Activated naive CD4-positive, alpha-beta T cell treated with anti-CD3 and anti-CD28 coated beads, Interleukin-2, amount 50 U/mL, for 72 hours (primary cell): ENCODE data around the gene TUT1. TPM values are rescaled to one million over a fixed set of nuclear protein-coding genes. Genes with fewer than 3 reads are reported as not detected.
A peak's percentile ranks its signal among the peaks of the same experiment; 100 is the strongest.
"Not testable (repeated sequence)": the region's sequence is repeated elsewhere in the genome, so short reads cannot be mapped to it uniquely, and the experiment has no call there.

Experiments used
- ATAC-seq, 2 donors: fragments of 150-1000 bp; cut with Tn5 transposase; 2 replicates each; pipeline ENCODE4 v1.10.0; 2021; ENCODE audit warnings: mild to moderate bottlenecking in 2 of 2, moderate library complexity in 2 of 2
- DNase-seq, 2 donors: peaks; one replicate each; pipeline ENCODE4 v3.0.0; 2021 to 2022; ENCODE audit warnings: low spot score in 2 of 2
- H3K27ac Mint-ChIP-seq, 2 donors: one replicate each; pipeline ENCODE4 v1.8.0; 2022; ENCODE audit warnings: mild to moderate bottlenecking in 2 of 2, mixed read lengths in 2 of 2
- H3K36me3 Mint-ChIP-seq, 2 donors: one replicate each; pipeline ENCODE4 v1.8.0; 2022; ENCODE audit warnings: mixed read lengths in 2 of 2
- H3K9me3 Mint-ChIP-seq, 2 donors: one replicate each; pipeline ENCODE4 v1.8.0; 2022; ENCODE audit warnings: mixed read lengths in 2 of 2
- total RNA-seq, 2 donors: library from RNA; stranded (reverse); gene quantifications; one replicate each; pipeline ENCODE4 v1.2.3, GENCODE V29; 2022

TUT1 gene
- total RNA-seq, 2 donors from 2014 or later = 31.8 to 34.9 TPM

- Mint-ChIP-seq H3K27ac (peak overlapping the region; percentile 93 to 99), H3K36me3 (peaks cover 62 to 73% of the 10 kb centered on the region in 2 donors)
- not testable (repeated sequence) for DNase-seq, ATAC-seq, H3K9me3 Mint-ChIP-seq
Observed at GRCh38 chr11:62571493-62571892, 19.8 kb downstream of the TUT1 start.

- H3K36me3 Mint-ChIP-seq = peaks cover 65 to 79% of the 10 kb centered on the region in 2 donors
- ATAC-seq, DNase-seq, H3K9me3 Mint-ChIP-seq: not testable (repeated sequence)
- H3K27ac Mint-ChIP-seq = peak overlapping the region; percentile 93 to 99
Observed at GRCh38 chr11:62570903-62571302, 20.4 kb downstream of the TUT1 start.

DNA sequence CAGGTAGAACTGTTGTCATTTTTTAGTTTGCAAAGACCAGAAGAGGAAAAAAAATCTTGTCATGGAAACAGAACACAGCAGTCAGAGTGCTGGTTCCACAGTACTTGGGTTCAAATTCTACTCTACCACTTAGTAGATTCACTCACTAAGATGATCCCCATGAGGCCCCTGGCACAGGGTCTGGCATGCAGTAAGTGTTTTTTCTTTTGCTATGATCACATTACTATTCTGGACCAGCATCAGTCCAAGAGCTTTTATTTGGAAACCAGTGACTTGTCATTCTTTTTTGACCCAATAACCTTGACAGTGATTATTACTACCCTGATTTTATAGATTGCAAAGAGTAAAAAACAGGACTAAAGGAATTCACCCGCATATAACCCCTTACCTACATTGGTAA lies 21.7 kb downstream of the TUT1 start:
- H3K36me3 Mint-ChIP-seq = peaks cover 56 to 87% of the 10 kb centered on the region in 2 donors
- peak overlapping the region in 1 of 2 donors; percentile 85 for H3K27ac Mint-ChIP-seq
- no peaks in the 10 kb centered on the region for H3K9me3 Mint-ChIP-seq
- no peak for DNase-seq
- ATAC-seq = no peak

GRCh38 chr11:62567018-62567633 lies 24.2 kb downstream of the TUT1 start:
- DNase-seq (no peak), ATAC-seq (peak; percentile 20 to 21)
- no peaks in the 10 kb centered on the region for H3K9me3 Mint-ChIP-seq
- H3K36me3 Mint-ChIP-seq = peaks cover 32 to 66% of the 10 kb centered on the region in 2 donors
- H3K27ac Mint-ChIP-seq = peak overlapping the region; percentile 70 to 85

- ATAC-seq (no peak), DNase-seq (no peak)
- peaks cover 29 to 64% of the 10 kb centered on the region in 2 donors for H3K36me3 Mint-ChIP-seq
- no peaks in the 10 kb centered on the region for H3K9me3 Mint-ChIP-seq
- H3K27ac Mint-ChIP-seq = peak overlapping the region; percentile 3 to 70
Observed at GRCh38 chr11:62566247-62566646, 25.1 kb downstream of the TUT1 start.

- no peak for DNase-seq
- H3K36me3 Mint-ChIP-seq = peaks cover 25 to 54% of the 10 kb centered on the region in 2 donors
- peak overlapping the region in 1 of 2 donors; percentile 86 for H3K27ac Mint-ChIP-seq
- H3K9me3 Mint-ChIP-seq = no peaks in the 10 kb centered on the region
- ATAC-seq = no peak
Observed at GRCh38 chr11:62565100-62565802, 26.1 kb downstream of the TUT1 start.

DNA sequence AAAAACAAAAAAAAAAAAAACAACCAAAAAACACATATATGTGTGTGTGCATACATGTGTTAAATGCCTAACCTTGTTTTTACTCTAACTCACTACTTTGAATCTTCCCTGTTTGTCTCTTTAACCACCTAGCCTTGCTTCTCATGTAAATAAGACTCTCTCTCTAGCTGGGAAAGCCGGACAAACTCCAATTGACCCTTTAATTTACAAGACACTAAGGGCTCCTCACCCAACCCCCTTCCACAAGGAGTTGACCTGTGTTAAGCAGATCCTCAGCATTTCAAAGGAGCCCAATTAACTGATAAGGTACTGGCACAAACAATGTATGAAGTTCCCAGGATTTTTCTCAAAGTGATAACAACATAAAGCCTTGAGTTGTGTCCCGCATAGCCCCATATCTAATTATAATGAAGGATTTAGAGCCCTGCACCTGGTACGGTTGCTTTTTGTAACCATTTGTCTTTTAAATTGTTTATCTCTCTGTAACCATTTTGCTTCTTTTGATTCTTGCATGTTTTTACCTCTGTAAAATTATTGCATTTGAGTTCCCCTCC lies 29.6 kb downstream of the TUT1 start:
- Mint-ChIP-seq H3K27ac (peak overlapping the region; percentile 11 to 70), H3K36me3 (peaks cover 28 to 53% of the 10 kb centered on the region in 2 donors)
- not testable (repeated sequence) for H3K9me3 Mint-ChIP-seq, DNase-seq, ATAC-seq

- ATAC-seq (peak; percentile 5 to 7), DNase-seq (peak in 1 of 2 donors; percentile 78)
- Mint-ChIP-seq H3K9me3 (no peaks in the 10 kb centered on the region), H3K27ac (peak overlapping the region in 1 of 2 donors; percentile 43), H3K36me3 (peaks cover 21 to 42% of the 10 kb centered on the region in 2 donors)
Observed at GRCh38 chr11:62560566-62561103, 30.7 kb downstream of the TUT1 start.

DNA sequence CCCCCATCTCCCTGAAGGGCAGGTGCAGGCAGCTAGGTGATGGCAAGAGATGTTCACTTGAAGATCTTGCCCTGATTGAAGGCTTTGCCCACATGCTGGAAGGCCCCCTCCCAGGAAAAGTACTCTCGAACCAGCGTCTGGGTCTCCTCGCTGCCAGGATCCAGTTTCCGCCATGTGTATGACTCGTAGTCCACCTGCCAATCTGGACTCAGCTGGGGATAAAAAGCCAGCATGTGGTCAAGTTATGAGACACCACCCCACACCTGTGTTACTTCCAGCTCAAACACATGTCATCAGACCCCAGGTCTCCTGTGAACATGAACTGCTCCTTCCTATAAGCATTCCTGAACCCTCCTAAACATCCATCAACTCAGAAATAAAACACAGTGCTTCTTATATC lies 31.7 kb downstream of the TUT1 start:
- ATAC-seq, H3K9me3 Mint-ChIP-seq, DNase-seq: not testable (repeated sequence)
- peak overlapping the region; percentile 61 to 91 for H3K27ac Mint-ChIP-seq
- peaks cover 21 to 37% of the 10 kb centered on the region in 2 donors for H3K36me3 Mint-ChIP-seq

DNA sequence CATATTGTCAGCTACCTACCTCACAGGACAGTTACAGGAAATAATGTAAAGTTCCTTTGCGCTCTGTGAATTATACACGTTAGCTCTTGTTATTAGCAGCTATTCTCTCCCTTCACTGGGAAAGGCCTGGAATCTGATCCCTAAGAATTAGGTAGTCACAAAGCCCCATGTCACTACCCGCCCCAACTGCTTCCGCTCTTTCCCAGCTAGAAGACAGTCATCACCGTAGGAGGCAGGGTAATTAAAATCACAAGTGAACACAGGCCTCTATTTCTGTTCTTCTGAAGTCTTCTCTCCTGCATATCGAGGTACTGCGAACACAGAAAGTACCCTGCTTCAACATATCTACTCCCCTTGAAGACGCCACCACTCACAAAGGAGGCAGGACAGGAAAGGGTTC lies 32.1 kb downstream of the TUT1 start:
- no peak for ATAC-seq

GRCh38 chr11:62558669-62559068 lies 32.7 kb downstream of the TUT1 start:
- ATAC-seq (no peak), DNase-seq (no peak)
- H3K9me3 Mint-ChIP-seq = no peaks in the 10 kb centered on the region
- H3K36me3 Mint-ChIP-seq = peaks cover 21 to 47% of the 10 kb centered on the region in 2 donors
- peak overlapping the region in 1 of 2 donors; percentile 91 for H3K27ac Mint-ChIP-seq

More for the DNA sequence above, 32.1 kb downstream of the TUT1 start:
- DNase-seq = no peak
- H3K9me3 Mint-ChIP-seq = no peaks in the 10 kb centered on the region
- peaks cover 21 to 42% of the 10 kb centered on the region in 2 donors for H3K36me3 Mint-ChIP-seq
- H3K27ac Mint-ChIP-seq = peak overlapping the region; percentile 61 to 91

DNA sequence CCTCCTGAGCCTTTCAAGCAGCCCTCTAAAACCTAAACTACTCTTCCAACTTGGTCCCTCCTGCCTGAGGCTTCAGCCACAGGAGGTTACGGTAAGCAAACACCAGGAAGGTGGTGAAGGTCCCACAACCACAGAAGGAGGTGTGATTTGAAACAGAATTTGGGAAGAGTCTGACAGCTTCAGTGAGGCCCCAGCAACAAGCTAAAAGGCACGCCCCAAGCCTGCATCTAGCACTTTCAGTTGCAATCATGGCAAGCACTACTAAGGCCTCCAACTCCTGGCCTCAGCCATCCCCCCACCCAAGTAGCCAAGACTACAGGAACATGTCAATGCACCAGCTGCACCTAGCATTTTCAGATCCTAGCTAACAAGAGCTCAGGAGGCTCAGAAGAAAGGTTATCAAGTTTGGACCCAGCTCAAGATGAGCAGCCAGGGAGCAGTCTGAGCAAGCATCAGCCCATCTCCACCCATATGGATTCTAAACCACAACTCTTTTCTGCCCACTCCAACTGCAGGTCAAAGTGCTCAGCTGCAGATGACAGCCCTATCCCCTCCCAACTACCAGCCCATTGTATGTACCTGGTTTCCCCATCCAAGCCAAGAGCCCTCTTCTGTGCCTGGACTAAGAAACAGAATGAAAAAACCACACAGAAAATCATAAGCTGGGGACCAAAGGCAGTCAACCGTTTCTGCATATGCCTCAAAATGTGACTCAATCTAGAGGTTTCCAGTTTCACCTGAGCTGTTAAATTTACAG lies 34.3 kb downstream of the TUT1 start:
- Mint-ChIP-seq H3K27ac (peak overlapping the region; percentile 99), H3K36me3 (peaks cover 20 to 45% of the 10 kb centered on the region in 2 donors), H3K9me3 (no peaks in the 10 kb centered on the region)
- DNase-seq (peak in 1 of 2 donors; percentile 71), ATAC-seq (peak; percentile 28 to 51)

DNA sequence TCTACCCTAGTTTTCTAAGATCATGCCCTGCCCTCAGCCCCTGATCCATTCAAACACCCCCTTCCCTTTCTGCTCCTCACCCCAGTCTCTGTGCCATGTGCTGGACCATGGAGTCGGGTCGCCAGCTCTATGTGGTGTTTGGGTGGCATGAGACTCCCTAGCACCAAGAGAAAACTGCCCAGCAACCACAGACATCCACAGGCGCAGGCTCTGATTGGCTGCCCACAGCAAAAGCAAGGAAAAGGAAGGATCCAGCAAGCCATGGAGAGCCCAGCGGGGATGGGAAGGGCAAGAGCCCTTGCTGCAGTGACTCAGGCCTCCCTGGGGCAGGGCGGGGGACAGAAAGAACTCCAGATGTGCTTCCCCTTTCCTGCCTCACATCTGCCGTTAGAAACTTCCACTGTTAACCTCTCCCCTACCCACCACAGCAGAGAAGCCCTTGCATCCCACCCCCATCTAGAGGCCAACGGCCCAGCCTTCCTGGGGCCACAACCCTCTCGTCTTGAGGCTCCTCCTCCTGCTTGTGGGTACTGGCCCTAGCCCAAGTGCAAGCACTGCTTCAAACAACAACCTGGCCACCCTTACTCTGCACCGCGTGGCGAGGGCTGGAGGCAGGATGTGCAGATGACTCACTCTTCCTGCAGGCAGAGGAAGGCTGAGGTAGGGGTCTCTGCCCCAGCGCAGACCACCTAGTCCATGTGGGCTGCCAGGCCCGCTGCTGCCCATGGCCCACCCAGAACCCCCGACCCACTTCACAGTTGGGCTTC lies 35.0 kb downstream of the TUT1 start:
- DNase-seq = peak; percentile 84 to 94
- peak; percentile 62 to 65 for ATAC-seq
- no peaks in the 10 kb centered on the region for H3K9me3 Mint-ChIP-seq

DNA sequence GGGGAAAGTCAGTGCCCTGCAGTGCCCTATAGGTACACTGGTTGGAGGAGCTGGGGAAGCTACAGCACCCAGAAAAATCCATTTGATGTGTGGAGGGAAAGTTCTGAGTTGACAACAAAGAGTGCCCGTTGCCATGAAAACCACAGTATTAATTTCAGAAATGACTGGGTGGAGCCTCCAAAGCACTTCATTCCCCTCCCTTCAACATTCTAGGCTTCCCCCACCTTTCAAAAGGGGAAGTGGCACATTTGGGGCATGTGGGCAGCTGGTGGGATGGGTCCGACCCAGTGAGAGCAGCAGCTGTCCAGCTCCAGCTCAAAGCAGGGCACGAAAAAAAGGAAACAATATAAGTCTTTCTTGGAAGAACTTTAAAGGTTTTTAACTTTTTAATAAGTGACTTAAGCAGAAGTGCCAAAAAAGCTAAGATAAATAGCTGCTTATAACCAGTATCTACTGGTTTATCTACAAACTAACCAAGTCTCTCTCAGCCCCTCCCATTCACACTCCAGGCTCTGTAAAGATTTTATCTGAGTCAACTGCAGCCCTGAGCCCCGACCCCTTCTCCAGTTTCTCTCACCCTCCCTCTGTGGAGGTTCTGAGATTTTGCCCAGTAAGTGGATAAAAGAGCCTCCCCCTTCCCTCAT lies 35.7 kb downstream of the TUT1 start:
- Mint-ChIP-seq H3K27ac (peak overlapping the region; percentile 99), H3K9me3 (no peaks in the 10 kb centered on the region), H3K36me3 (peaks cover 14 to 39% of the 10 kb centered on the region in 2 donors)
- peak; percentile 70 to 79 for DNase-seq
- ATAC-seq = peak; percentile 38 to 46

More for the DNA sequence above, 35.0 kb downstream of the TUT1 start:
- Mint-ChIP-seq H3K36me3 (peaks cover 15 to 39% of the 10 kb centered on the region in 2 donors), H3K27ac (peak overlapping the region; percentile 99)
